Esophagus squamous epithelium (tissue), 5 donors: Measurements from ENCODE around the gene CTNND2. TPM values are rescaled to one million over a fixed set of nuclear protein-coding genes. Genes with fewer than 3 reads are reported as not detected.
A peak's percentile ranks its signal among the peaks of the same experiment; 100 is the strongest.

Source experiments
- DNase-seq: peaks from one replicate; lab custom pipeline; 2025; lab: John Stamatoyannopoulos, UW
- H3K27ac ChIP-seq, 4 donors: fragments of 200-600 bp; sonication (generic); one replicate each; pipeline ENCODE4 v1.5.1; 2016 to 2019; ENCODE audit warnings: mild to moderate bottlenecking in 1 of 4
- H3K27me3 ChIP-seq, 4 donors: fragments of 200-600 bp; sonication (generic); 1 replicate in 3 of 4; 2 replicates in 1 of 4; pipeline versions ENCODE4 v1.5.1 to v1.6.0; 2017 to 2021; ENCODE audit warnings: antibody characterized with exemption in 1 of 4
- H3K36me3 ChIP-seq, 3 donors: fragments of 200-600 bp; sonication (generic); one replicate each; pipeline ENCODE4 v1.5.1; 2016 to 2019
- H3K4me1 ChIP-seq, 3 donors: fragments of 200-600 bp; sonication (generic); one replicate each; pipeline ENCODE4 v1.5.1; 2017 to 2019
- H3K4me3 ChIP-seq, 4 donors: fragments of 200-600 bp; sonication (generic); 1 replicate in 3 of 4; 2 replicates in 1 of 4; pipeline ENCODE4 v1.5.1; 2016 to 2019; ENCODE audit warnings: mild to moderate bottlenecking in 2 of 4, moderate library complexity in 1 of 4
- H3K9me3 ChIP-seq, 3 donors: fragments of 200-600 bp; sonication (generic); one replicate each; pipeline ENCODE4 v1.5.1; 2016 to 2019
- CTCF ChIP-seq, 6 experiments: fragments of 450-650 bp in 4 of 6; fragments of 200-600 bp in 2 of 6; sonication (generic) in 2 of 6; IDR thresholded peaks; one replicate each; pipeline ENCODE4 v1.5.1; 2016 to 2019; ENCODE audit warnings: antibody characterized with exemption in 6 of 6, mild to moderate bottlenecking in 4 of 6, moderate library complexity in 4 of 6
- POLR2A ChIP-seq, 4 donors: fragments of 450-650 bp; IDR thresholded peaks; one replicate each; pipeline ENCODE4 v1.6.1; 2017; ENCODE audit warnings: antibody characterized with exemption in 4 of 4, mild to moderate bottlenecking in 4 of 4, moderate library complexity in 3 of 4
- WGBS, 2 donors: methylation state at CpG; one replicate each; pipeline ENCODE4 v1.1.5; 2018; 5-methylcytosine and 5-hydroxymethylcytosine counted together
- intact Hi-C: fragments of 100-400 bp; cut with DNase I; formaldehyde crosslinking; loops from one replicate; pipeline ENCODE4 v1.15.0; 2022
- total RNA-seq, 4 donors: library from RNA; depleted of rRNA; stranded (reverse); fragments of >200 nt; gene quantifications; one replicate each; pipeline ENCODE4 v1.1.0, GENCODE V29; 2016
- donor health status: DM: yes; HTN: yes; CAD: no.

CTNND2 gene
- total RNA-seq, 4 donors from 2014 or later: 0.38 to 0.50 TPM; not detected in 2

GRCh38 chr5:11054014-11054413 is 850.2 kb downstream of the CTNND2 start:
- H3K27me3 ChIP-seq: peaks cover 0 to 37% (median 0%) of the 10 kb centered on the region in 4 donors
- 57 to 61% methylated on average over 3 of the region's 3 CpGs for WGBS, 2 donors
- DNase-seq: no peak

GRCh38 chr5:11052871-11053270 is 851.4 kb downstream of the CTNND2 start:
- H3K4me1 ChIP-seq: no peaks in the 10 kb centered on the region
- peaks cover 0 to 30% (median 0%) of the 10 kb centered on the region in 4 donors for H3K27me3 ChIP-seq
- intact Hi-C loops: no loop called here
- no peak overlapping the region for H3K4me3 ChIP-seq
- no peaks in the 10 kb centered on the region for H3K9me3 ChIP-seq
- H3K36me3 ChIP-seq: no peaks in the 10 kb centered on the region
- DNase-seq: no peak
- H3K27ac ChIP-seq: no peak overlapping the region
- TF ChIP-seq CTCF (IDR thresholded peaks at IDR 0.05): no peak
- TF ChIP-seq POLR2A (IDR thresholded peaks at IDR 0.05): no peak

More at GRCh38 chr5:11054014-11054413, 850.2 kb downstream of the CTNND2 start:
- no peak overlapping the region for H3K4me3 ChIP-seq
- intact Hi-C loops: no loop called here
- peaks cover 0 to 9% (median 0%) of the 10 kb centered on the region in 3 donors for H3K9me3 ChIP-seq
- H3K36me3 ChIP-seq: no peaks in the 10 kb centered on the region
- TF ChIP-seq CTCF (IDR thresholded peaks at IDR 0.05) (no peak), POLR2A (IDR thresholded peaks at IDR 0.05) (no peak)
- H3K27ac ChIP-seq: no peak overlapping the region
- H3K4me1 ChIP-seq: no peaks in the 10 kb centered on the region

DNA sequence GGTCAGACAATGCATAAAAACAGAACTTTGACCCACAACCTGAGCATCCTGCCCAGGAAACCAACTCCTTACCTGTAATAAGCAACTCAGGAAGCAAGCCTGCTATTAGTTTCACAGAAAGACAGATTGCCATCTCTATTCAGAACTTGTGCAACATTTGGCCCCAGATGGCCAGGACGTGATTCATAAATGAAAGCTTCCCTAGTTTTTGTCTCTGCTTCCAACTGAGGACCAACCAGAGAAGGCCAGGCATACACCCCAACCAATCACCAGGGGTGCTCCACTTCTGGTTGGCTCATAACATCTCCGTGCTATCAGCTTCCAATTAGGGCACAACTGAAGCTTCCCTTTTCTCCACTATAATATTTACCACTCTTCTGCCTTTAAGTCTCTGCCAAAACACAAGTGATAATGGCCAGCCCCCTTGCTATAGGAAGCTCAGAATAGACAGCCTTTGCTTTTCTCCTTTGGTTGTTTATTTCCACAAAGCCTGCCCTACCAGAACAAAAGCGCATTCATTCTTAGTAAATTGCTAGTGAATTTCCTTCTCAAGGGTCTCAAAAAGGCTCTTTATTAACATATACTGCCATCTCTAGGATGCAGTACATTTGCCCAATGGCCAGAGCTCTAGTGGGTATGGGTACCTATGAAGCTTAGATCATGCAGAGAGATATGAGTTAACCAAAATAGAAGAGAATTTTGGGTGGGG is 853.5 kb downstream of the CTNND2 start:
- Histone ChIP-seq H3K9me3 (no peaks in the 10 kb centered on the region), H3K27ac (no peak overlapping the region), H3K4me1 (no peaks in the 10 kb centered on the region), H3K36me3 (no peaks in the 10 kb centered on the region), H3K27me3 (peaks cover 0 to 38% (median 0%) of the 10 kb centered on the region in 4 donors), H3K4me3 (no peak overlapping the region)
- TF ChIP-seq CTCF (IDR thresholded peaks at IDR 0.05) (no peak), POLR2A (IDR thresholded peaks at IDR 0.05) (no peak)
- intact Hi-C loops: no loop called here
- 52 to 64% methylated on average over 3 of the region's 3 CpGs for WGBS, 2 donors
- DNase-seq: no peak

DNA sequence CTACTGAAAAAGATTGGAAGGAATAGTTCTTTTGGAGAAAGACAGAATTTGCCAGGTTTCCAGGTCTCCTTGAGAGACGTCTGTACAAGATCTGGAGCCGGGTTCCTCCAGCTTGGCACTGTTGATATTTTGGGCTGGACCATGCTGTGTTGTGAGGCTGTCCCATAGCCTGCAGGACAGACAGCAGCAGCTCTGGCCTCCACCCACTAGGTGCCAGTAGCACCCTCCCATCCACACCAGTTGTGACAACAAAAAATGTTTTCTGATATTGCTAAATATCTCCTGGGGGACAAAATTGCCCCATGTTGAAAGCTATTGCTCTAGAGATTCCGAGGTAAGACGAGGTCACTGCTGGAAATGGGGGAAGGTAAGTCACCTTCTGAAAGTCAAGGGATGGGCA is 855.5 kb downstream of the CTNND2 start:
- DNase-seq: no peak
- peaks cover 0 to 22% (median 0%) of the 10 kb centered on the region in 4 donors for H3K27me3 ChIP-seq
- TF ChIP-seq CTCF (IDR thresholded peaks at IDR 0.05) (peak in 1 of 6 experiments; percentile 18), POLR2A (IDR thresholded peaks at IDR 0.05) (no peak)
- H3K9me3 ChIP-seq: no peaks in the 10 kb centered on the region
- H3K4me1 ChIP-seq: no peaks in the 10 kb centered on the region
- no peaks in the 10 kb centered on the region for H3K36me3 ChIP-seq
- WGBS, 2 donors: 59 to 65% methylated on average over 4 of the region's 4 CpGs
- intact Hi-C loops: no loop called here
- H3K4me3 ChIP-seq: no peak overlapping the region
- H3K27ac ChIP-seq: no peak overlapping the region

- H3K4me1 ChIP-seq: no peaks in the 10 kb centered on the region
- TF ChIP-seq CTCF (IDR thresholded peaks at IDR 0.05): no peak
- no peak for TF ChIP-seq POLR2A (IDR thresholded peaks at IDR 0.05)
- no peaks in the 10 kb centered on the region for H3K9me3 ChIP-seq
- H3K27me3 ChIP-seq: peaks cover 0 to 22% (median 0%) of the 10 kb centered on the region in 4 donors
- intact Hi-C loops: no loop called here
- no peak overlapping the region for H3K27ac ChIP-seq
- no peak for DNase-seq
- WGBS, 2 donors: 92 to 94% methylated on average over 5 of the region's 5 CpGs
- H3K36me3 ChIP-seq: no peaks in the 10 kb centered on the region
- no peak overlapping the region for H3K4me3 ChIP-seq
Measured at GRCh38 chr5:11047625-11048024, 856.6 kb downstream of the CTNND2 start.
